T-helper 1 cell treated with Interleukin-12 subunit alpha and Interleukin-12 subunit beta and Interleukin-4 antibody, amounts not matched to agents 30 ng/mL and 1 ng/mL, for 36 hours (primary cell): ENCODE measurements around the gene TVP23C. TPM values are rescaled to one million over a fixed set of nuclear protein-coding genes. Genes with fewer than 3 reads are reported as not detected.

ENCODE experiments used
- intact Hi-C: fragments of 100-400 bp; cut with micrococcal nuclease; formaldehyde crosslinking; loops from one replicate; pipeline ENCODE4 v1.15.1; 2024
- total RNA-seq: library from RNA; stranded (reverse); gene quantifications from 2 replicates; pipeline ENCODE4 v1.2.3, GENCODE V29; 2022

Gene TVP23C
- total RNA-seq, 1 donor from 2014 or later: 18.4 TPM

GRCh38 chr17:15496735-15497670 is 66.3 kb downstream of the TVP23C start:
- intact Hi-C loops: no loop called here

GRCh38 chr17:15494821-15495220 is 68.5 kb downstream of the TVP23C start:
- intact Hi-C loops: no loop called here

- intact Hi-C loops: no loop called here
These were observed 69.6 kb downstream of the TVP23C start for GRCh38 chr17:15493693-15494035.

GRCh38 chr17:15492791-15493692 is 70.2 kb downstream of the TVP23C start:
- intact Hi-C loops: no loop called here

- intact Hi-C loops: no loop called here
These were observed 71.1 kb downstream of the TVP23C start for GRCh38 chr17:15492186-15492585.

- intact Hi-C loops: no loop called here
These were observed 72.5 kb downstream of the TVP23C start for GRCh38 chr17:15490634-15491261.

- intact Hi-C loops: no loop called here
These were observed 74.7 kb downstream of the TVP23C start for GRCh38 chr17:15488557-15488956.

GRCh38 chr17:15485045-15485444 is 78.2 kb downstream of the TVP23C start:
- intact Hi-C loops: no loop called here

GRCh38 chr17:15483431-15483830 is 79.9 kb downstream of the TVP23C start:
- intact Hi-C loops: no loop called here

GRCh38 chr17:15482476-15482875 is 80.8 kb downstream of the TVP23C start:
- intact Hi-C loops: no loop called here

GRCh38 chr17:15481481-15481880 is 81.8 kb downstream of the TVP23C start:
- intact Hi-C loops: no loop called here

GRCh38 chr17:15480204-15480603 is 83.1 kb downstream of the TVP23C start:
- intact Hi-C loops: no loop called here

- intact Hi-C loops: no loop called here
These were observed 83.6 kb downstream of the TVP23C start for GRCh38 chr17:15479703-15480102.

GRCh38 chr17:15478845-15479244 is 84.4 kb downstream of the TVP23C start:
- intact Hi-C loops: no loop called here

- intact Hi-C loops: no loop called here
These were observed 87.5 kb downstream of the TVP23C start for GRCh38 chr17:15475631-15476354.

- intact Hi-C loops: no loop called here
These were observed 90.4 kb downstream of the TVP23C start for GRCh38 chr17:15472891-15473290.

- intact Hi-C loops: no loop called here
These were observed 92.7 kb downstream of the TVP23C start for GRCh38 chr17:15470536-15470935.

GRCh38 chr17:15469260-15469659 is 94.0 kb downstream of the TVP23C start:
- intact Hi-C loops: no loop called here

- intact Hi-C loops: no loop called here
These were observed 95.2 kb downstream of the TVP23C start for GRCh38 chr17:15468126-15468525.

- intact Hi-C loops: no loop called here
These were observed 95.7 kb downstream of the TVP23C start, which contains the start of gene CDRT4 for GRCh38 chr17:15467592-15467991. Gene CDRT4, minus strand, starts transcription at chr17:15467621. Its CDS starts 27,383 bp downstream, at chr17:15440238.

- intact Hi-C loops: no loop called here
These were observed 97.2 kb downstream of the TVP23C start for GRCh38 chr17:15466131-15466530.
